HG02943 (cell line): Measurements from ENCODE around the gene ZFPM1.

Experiments used
- ATAC-seq: cut with Tn5 transposase; IDR thresholded peaks from one replicate; pipeline ENCODE4 v1.9.1; 2021; ENCODE audit warnings: mild to moderate bottlenecking, low read depth, moderate library complexity; ENCODE audit not compliant: unreplicated experiment

The ZFPM1 gene

DNA sequence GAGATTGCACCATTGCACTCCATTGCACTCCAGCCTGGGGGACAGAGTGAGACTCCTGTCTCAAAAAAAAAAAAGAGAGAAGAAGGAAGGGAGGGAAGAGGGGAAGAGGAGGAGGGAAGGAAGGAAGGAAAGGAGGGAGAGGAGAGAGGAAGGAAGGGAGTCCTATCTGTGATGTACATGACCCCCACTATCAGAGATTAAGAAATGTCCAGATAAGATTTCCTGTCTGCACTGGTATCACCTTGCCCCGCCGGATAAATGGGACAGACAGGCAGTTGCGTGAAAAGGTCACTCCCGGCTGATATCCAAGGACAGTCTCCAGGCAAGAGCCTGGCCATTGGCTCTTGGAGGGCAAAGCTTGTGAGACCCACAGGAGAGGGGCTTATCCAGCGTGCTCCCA is 5.2 kb upstream of the ZFPM1 start:
- no peak for ATAC-seq

DNA sequence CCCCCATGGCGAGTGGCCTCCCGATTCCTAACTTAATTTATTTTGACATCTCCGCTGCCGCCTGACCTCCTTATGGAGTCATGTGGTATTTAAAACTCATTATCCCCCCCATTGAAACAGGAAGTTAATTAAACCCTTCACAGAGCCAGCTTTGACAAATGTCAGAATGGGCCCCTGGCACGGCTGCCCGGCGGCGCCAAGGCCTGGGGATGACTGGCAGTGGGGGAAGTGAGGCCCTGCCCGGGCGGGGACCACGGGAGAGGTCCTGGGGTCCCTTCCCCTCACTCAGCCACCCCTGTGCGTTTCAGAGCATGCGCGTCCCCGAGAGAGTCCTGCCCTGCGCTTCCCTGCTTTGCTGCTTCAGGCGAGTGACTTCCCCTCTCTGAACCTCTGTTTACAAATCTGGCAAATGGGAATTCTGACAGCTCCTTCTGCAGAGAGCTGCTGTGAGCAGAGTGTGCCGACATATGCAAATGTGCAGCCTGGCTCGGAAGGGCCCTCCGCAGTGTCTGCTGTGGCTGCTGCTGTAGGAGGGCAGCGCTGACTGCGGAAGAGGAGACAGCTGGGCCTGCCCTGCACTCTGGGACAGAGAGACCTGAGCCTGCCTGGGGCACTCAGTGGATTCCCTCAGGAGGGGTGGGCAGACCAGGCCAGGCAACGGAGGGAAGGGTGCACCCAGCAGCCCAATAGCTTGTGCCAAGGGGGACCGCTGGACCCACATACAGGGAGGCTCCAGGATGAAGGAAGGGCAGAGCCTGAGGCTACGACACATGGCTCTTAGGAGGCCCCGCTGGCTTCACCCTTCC is 4.4 kb upstream of the ZFPM1 start:
- no peak for ATAC-seq

DNA sequence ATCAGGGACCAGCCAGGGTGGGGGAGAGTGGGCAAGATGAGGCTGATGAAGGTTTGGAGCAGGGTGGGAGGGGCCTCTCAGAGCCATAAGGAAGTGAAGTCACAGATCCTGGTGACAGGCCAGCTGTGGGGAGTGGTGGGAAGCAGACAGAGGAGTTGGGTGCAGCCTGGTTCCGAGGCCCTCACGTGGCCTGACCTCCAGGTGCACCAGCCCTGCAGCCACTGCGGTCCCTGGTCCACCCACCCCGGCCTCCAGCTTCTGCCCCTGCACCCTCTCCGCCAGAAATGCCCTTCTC is 3.9 kb upstream of the ZFPM1 start:
- ATAC-seq: no peak

DNA sequence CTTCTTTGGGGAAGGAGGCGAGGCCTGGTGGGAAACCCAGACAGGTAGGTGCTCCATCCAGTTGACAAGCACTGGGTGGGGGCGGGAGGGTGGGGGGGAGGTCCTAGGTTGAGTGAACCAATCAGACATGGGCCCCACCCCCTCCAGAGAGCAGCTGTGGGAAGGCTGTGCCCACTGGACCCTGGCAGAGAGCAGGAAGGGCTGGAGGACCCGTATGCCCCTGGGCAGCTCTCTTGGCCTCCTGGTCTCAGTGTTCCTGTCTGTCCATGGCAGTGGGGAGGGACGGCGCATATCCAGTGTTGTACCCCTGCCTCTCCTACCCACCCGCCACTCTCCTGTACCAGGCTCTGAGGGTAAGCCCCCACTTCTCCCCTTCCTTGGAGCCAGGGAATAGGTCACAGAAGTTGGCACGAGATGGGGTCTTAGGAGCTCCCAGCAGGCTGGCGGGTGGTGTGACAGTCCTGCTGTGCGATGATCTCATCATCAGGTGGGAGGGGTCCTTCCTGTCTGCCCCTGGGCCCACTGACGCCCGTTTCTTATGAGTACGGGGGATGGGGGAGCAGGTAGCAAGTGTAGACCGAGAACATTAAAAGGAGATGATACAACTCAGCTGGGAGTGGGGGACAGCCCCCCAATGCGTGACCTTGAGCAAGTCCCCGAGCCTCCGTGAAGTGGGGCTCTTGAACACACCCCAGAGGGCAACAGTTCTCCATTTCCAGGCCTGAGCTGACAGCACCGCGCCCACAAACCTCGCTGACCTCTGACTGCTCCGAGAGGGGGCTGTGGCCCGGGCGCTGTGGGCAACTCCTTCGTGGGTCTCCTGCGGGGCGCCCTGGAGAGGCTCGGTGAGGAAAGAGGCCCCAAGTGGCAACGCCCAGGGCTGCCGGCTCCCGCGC is 1.2 kb upstream of the ZFPM1 start:
- ATAC-seq: no peak

DNA sequence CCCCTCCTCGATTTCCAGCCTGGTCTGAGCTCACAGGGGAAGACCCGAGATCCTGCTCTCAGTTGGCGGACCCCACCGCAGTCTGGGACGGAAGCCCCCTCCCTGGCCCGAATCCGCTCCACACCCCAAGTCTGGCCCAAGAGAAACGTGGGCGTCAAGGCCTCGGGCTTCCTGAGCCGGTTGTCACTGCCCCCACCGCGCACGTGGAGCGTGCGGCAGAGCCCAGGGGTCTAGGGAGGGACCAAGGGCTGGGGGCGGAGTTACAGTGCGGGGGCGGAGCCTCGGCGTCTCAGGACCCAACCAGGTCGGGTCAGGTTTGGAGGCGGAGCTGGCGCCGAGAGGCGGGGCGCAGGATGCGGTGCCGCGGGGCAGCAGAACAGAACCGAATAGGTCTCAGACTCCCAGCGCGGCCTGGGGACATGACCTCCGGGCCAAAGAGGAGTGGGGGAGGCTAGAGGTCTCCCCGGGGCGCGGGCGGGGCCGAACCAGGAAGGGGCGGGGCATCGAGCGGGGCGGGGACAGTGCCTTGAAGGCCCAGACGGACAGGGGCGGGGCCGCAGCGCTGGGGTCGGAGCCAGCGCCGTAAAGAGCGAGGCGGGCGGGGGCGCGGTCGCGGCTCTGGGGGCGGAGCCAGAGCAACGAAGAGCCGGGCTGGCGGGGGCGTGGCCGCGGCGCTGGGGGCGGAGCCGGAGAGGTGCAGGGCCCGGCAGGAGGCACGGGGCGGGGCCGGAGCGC is 431 bp upstream of the ZFPM1 start:
- peak; percentile 41 for ATAC-seq

DNA sequence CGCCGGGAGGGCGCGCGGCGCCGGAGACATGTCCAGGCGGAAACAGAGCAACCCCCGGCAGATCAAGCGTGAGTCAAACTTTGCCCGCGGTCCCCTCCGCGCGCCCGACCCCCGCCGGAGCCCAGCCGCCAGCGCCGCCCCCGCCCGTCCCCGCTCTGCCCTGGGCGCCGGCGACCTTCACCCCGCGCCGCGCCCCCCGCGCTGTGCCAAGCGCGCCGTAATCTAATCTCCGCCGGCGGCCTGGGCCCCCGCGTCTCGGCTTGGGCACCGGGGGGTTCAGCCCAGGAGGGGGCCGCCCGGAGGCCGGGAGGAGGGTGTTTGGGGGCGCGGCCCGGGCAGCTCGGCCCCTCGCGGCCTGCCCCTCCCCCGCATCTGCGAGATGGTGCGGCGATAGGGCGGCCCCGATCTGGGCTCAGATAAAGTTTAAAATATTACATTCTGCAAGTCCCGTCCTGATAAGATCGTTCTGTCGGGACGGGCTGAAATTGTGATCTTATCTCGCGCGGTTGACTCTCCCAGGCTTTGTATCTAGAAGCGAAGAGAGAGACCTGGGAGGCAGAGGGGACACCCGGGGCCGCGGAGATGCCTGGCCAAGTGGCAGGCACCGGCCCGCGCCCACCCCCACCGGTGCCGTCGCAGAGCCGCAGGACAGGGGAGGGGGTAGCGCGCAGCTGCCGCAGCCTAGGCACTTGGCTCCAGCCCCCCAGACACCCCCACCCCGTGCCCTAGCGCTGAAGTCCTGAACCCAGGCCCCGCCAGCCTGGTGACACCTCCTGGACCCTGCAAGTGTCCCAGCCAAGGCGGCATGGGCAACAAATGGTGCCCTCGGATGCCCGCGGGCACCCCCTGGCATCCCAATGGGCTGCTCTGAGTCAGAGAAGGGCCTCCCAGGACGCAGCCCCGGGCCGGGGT is 787 bp downstream of the ZFPM1 start:
- ATAC-seq: no peak

DNA sequence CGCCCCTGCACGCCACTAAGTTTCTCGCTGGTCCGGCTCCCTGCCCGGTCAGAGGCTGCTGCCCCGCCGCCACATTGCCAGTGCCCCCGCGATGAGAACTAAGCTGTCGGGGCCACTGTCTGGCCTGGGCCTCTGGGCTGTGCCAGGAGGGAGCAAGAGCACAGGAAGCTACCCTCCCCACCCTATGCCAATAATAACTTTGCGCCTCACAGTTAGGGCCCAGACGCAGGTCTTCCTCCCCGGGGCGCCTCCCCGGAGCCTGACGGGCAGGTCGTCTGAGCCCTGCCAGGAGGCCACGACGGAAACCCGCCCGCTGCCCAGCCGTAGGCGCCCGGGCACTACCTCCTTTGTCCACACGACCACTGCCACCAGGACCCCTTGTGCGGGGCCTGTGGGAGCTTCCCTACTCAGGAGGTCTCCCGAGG is 1.5 kb downstream of the ZFPM1 start:
- ATAC-seq: no peak

DNA sequence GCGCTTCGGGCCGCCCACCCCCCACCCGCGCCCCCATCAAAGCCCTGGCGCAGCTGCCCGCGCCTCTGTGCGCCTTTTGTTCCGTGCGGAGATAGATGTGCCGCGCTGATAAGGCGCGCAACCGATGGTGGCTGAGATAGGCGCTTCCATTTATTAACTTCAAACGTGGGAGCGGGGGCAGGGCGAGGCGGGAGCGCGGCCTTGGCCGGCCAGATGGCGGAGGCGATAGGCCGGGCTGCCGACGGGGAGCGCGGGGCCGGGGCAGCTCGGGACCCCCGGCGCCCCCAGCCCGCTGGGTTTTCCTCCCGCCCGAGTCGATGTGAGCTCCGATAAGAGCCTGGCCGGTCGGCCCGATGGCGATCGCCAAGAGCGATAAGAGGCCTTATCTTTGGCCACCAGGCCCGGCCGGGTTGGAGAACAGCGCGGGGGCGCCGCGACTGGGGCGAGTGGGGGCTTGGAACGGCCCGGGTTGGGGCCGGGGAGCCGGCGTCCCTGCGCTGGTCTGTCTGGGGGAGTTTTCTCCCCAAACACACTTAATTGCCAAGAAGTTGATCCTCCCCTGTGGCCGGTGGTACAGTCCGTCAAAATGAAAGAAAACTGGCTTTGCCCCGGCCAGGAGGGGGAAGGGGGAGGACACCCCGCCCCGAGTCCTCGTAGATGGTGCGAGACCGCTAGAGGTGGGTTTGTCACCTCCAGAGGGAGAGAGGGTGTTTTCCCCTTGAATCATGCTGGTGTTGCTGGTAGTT is 2.7 kb downstream of the ZFPM1 start:
- no peak for ATAC-seq

DNA sequence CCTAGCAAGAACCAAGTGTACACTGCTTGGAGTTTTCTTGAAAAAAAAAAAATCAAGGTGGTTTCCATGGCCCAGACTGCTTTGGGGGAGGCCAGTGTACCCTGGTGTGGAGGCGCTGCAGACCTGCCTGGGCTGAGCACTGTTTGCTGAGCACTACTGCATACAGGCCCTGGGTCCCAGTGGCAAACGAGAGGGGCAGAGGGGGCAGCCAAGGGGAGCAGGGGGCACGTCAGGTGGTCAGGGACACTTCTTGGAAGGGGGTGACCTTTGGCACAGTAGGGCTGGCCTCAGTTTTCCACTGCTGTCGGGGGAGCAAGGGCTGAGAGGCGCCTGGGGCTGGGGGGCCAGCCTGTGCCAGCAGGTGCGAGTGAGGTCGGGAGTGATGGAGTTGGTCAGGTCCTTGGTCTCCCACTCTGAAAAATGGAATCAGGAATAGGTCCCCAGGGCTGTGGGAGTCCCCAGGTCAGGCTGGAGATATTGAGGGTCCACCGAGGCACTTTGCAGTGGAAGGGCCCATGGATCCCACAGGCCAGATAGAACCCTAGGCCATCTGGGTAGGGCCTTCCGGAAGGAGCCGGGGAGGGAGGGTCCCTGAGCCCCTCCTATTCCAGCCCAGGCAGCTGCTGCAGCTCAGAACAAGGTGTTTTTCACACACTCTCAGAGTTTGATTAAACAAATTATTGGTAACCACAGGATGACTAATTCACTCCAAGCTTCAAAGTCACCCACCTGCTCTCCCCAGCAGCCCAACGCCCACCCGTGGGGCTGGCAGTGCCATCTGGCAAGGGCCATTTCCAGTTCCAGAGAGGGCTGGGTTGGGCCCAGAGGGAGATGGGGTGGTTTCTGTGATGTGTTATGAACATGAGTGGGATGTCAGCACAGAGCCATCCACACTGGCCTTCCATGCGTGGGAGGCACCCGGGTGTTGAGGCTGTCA is 3.5 kb downstream of the ZFPM1 start:
- no peak for ATAC-seq

DNA sequence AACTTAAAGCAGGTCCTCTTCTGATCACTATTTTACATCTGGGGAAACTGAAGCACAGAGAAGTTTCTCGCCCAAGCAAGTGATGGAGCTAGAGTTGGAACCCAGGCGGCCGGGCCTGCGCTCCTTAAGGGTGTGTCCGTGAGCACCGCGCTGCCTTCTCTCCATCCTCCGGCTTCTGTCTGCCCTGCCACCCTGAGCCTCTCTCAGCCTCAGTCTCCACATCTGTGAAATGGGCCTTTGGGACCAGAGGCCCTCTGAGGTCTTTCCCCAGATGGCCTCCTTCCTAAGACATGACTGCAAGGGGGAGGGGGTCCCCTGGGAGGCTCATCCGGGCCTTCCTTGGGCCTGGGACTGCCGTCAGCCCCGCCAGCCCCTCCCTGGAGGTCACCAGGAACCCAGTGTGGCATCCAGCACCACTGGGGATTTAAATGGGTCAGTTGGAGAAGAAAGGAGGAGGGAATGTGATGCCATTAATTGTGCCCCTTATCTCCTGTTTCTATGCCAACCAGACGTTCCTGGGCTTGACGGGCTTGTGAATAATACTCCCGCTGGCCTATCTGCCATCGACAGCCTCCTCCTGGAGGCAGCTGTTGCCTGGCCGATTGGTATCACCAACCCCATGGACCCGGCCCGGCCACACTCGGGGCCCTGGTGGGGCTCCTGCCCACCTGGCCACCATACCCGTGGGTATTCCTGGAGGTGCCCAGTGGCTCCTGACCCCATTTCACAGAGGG is 5.1 kb downstream of the ZFPM1 start:
- ATAC-seq: no peak

DNA sequence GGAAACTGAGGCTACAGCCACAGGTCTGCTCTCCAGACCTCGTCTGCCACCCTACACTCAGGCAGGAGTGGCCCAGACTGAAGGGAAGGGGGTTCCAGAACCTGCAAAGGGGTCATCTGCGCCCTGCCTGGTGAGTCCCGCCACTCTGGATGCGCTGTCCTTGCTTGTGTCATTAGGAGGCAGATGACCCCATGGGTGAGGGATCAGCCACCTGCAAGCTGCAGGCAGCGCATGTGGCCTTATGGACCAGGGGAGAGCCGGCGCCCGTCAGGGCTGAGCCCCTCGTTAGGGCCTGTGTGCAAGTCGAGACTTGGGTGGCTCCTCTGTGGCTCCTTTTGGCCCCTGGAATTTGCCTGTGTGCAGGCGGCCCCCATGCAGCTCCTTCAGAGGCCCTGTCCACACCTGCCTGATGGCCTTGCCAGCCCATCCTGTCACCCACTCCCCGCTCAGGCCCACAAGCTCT is 5.7 kb downstream of the ZFPM1 start:
- ATAC-seq: no peak

DNA sequence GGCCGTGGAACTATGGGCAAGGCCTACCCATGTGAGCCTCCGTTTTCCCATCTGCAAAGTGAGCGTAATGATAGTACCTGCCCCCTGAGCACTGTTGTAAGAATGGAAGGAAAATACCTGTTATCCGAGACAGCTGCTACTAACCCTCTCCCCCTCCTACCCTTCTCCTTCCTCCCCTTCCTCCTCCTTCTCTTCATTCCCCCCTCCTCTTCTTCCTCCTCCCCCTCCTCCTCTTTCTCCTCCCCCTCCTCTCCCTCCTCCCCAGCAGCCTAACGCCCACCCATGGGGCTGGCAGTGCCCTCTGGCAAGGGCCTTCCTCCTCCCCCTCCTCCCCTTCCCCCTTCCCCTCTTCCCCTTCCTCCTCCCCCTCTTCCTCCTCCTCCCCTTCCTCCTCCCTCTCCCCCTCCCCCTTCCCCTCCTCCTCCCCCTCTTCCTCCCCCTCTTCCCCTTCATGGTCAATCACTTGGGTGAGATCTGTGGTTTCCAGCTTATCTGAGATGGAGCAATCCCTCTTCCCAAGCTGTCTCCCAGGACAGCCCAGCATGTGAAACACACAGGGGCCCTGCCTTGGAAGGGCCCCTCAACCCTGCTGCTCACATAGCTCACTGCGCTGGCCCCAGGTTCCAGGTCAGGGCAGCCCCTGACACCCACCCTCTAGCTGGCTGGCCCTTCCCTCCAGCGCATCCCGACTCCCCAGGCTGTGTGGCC is 6.4 kb downstream of the ZFPM1 start:
- ATAC-seq: no peak

DNA sequence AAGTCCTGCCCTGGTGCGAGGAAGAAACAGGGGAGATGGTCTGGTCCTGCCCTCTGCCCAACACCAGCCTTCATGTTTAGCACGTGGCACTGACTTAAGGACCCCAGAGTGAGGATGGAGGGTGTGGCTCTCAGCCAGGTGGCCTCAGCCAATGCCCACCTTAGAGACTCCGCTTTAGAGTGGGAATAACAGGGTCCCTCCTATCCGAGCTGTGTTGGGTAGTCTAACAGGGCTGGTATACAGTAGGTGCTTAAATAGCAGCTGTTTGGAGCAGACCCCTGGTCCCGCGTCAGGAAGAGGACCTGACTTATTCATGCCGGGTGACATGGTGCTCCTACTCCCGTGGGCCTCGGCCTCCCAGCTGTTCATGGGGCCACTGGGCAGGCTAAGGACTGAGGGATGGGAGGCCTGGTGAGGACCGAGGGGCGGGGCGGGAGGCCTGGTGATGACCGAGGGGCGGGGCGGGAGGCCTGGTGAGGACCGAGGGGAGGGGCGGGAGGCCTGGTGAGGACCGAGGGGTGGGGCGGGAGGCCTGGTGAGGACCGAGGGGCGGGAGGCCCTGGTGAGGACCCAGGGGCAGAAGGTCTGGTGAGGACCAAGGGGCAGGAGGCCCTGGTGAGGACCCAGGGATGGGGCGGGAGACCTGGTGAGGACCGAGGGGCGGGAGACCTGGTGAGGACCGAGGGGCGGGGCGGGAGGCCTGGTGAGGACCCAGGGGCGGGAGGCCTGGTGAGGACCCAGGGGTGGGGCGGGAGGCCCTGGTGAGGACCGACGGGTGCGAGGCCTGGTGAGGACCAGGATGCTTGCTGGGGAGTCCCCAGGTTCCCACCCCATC is 7.6 kb downstream of the ZFPM1 start:
- no peak for ATAC-seq

DNA sequence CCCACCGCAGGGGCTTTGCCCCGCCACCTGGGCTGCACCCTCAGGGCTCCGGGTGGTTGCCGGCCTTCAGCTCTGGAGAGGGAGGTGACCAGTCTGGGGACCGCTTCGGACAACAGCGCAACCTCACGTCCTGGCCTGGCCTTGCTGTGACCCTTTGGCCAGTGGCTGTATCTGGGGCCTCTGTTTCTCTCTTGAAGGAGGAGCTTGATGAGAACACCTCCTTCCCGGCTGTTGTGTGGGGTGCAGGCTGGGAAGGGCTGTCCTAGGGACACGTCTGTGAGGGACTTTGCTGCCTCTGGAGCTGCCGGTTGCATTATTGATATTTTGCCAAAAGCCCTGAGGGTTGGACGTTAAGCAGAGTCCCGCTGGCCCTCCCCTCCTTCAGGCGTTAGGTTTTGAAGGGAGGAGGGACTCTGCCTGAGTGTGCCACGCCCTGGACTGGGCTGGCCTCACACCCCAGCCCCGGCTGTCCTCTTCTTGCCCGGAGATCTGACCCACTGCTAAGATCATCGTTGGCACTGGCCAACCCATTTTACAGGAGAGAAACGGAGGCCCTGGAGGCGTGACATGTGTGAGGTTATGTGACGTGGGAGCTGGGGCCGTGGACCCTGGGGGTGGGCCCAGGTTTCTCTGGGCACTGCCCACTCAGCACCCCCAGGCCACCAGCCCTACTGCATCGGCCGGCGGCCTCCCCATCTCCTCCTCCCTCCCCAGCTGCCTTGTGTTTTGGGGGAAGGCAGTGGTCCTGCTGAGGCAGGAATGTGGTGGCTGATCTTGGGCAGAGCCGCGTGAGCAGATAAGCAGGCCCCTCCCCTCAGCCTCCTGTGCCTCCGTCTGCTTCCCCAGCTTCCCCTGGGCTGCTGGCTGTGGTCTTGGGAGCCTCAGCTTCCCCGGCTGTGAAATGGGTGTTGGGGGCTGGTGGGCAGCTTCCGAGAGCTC is 8.5 kb downstream of the ZFPM1 start:
- no peak for ATAC-seq

DNA sequence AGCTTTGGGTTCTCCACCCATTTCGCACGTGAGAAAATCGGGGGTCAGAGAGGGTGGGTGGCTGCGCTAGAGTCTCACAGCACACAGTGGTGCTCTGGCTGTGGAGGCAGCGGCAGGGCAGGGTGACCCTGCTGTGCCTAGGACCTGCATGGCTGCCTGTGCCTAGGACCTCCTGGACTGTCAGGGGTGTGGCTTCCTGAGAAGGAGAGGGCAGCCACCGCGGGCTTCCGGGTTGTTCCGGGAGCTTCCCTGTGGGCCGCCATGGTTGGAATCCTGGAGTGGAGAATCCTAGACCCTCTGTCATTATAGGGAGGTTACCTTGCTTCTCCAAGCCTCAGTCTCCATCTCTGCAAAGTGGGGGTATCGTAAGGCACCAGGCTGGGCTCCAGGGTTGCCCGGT is 9.3 kb downstream of the ZFPM1 start:
- ATAC-seq: no peak
